Neutrophil (primary cell): ENCODE data around the gene ZNF614.

ENCODE experiments used
- H3K27ac ChIP-seq: fragments of 200-600 bp; sonication (generic); 2 replicates; pipeline ENCODE4 v1.5.1; 2016; ENCODE audit warnings: mild to moderate bottlenecking, moderate library complexity
- H3K27me3 ChIP-seq: fragments of 200-600 bp; sonication (generic); 2 replicates; pipeline ENCODE4 v1.6.0; 2016; ENCODE audit warnings: mild to moderate bottlenecking
- H3K36me3 ChIP-seq: fragments of 200-600 bp; sonication (generic); 2 replicates; pipeline ENCODE4 v1.5.1; 2017
- H3K4me1 ChIP-seq, 2 experiments: fragments of 200-600 bp in 1 of 2; sonication (generic) in 1 of 2; 1 replicate in 1 of 2; 2 replicates in 1 of 2; pipeline versions ENCODE4 v1.5.1 to v1.6.1; 2013 to 2016; ENCODE audit warnings: low read depth in 1 of 2, low read length in 1 of 2, mild to moderate bottlenecking in 1 of 2, moderate library complexity in 1 of 2; ENCODE audit not compliant: control insufficient read depth in 1 of 2, insufficient read depth in 1 of 2
- H3K4me3 ChIP-seq, 2 experiments: fragments of 200-600 bp in 1 of 2; sonication (generic) in 1 of 2; 1 replicate in 1 of 2; 2 replicates in 1 of 2; pipeline ENCODE4 v1.5.1; 2013 to 2016; ENCODE audit warnings: low read depth in 1 of 2, low read length in 1 of 2, mild to moderate bottlenecking in 1 of 2, moderate library complexity in 1 of 2
- H3K9me3 ChIP-seq: fragments of 200-600 bp; sonication (generic); 2 replicates; pipeline ENCODE4 v1.5.1; 2016
- TF ChIP-seq, protein P1 (sequence below): fragments of 200-600 bp; sonication (generic); IDR thresholded peaks from 2 replicates; pipeline ENCODE4 v1.5.1; 2016; ENCODE audit warnings: antibody characterized with exemption

The ZNF614 gene

DNA sequence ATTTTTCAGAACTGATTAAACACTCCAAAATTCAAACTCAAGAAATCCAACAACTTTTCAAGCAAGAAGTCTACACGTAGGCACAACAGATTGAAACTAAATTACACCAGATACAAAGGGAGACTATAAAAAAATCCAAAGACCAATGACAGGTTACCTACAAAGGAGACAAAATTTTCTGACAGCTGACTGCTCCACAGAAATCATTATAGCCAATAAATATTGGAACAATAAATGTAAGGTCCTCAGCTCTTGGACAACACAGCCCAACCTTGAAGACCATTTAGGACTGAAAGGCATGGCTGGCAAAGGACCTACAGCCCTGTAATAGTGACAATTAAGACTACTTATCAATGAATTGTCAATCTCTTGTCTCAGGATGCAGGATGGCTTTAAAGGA is 57.5 kb downstream of the ZNF614 start:
- no peak overlapping the region for H3K27ac ChIP-seq
- H3K9me3 ChIP-seq = peaks cover 95% of the 10 kb centered on the region
- no peaks in the 10 kb centered on the region for H3K4me1 ChIP-seq
- H3K36me3 ChIP-seq = peaks cover 77% of the 10 kb centered on the region
- TF ChIP-seq, protein P1, sequence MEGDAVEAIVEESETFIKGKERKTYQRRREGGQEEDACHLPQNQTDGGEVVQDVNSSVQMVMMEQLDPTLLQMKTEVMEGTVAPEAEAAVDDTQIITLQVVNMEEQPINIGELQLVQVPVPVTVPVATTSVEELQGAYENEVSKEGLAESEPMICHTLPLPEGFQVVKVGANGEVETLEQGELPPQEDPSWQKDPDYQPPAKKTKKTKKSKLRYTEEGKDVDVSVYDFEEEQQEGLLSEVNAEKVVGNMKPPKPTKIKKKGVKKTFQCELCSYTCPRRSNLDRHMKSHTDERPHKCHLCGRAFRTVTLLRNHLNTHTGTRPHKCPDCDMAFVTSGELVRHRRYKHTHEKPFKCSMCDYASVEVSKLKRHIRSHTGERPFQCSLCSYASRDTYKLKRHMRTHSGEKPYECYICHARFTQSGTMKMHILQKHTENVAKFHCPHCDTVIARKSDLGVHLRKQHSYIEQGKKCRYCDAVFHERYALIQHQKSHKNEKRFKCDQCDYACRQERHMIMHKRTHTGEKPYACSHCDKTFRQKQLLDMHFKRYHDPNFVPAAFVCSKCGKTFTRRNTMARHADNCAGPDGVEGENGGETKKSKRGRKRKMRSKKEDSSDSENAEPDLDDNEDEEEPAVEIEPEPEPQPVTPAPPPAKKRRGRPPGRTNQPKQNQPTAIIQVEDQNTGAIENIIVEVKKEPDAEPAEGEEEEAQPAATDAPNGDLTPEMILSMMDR = no peak
- no peaks in the 10 kb centered on the region for H3K27me3 ChIP-seq
- no peak overlapping the region for H3K4me3 ChIP-seq

DNA sequence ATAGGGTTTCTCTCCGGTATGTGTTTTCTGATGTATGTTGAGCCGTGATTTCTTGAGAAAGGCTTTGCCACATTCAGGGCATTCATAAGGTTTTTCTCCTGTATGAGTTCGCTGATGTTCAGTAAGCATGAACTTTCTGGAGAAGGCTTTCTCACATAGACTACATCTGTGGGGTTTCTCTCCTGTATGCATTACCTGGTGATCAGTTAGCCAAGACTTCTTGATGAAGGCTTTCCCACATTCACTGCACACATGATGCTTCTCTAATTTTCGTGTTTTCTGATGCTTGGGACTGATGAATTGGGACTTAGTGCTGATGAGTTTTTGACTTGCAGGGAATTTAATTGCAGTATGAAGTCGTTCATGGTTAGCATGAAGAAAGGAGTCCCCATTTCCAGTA is 62.6 kb downstream of the ZNF614 start:
- no peaks in the 10 kb centered on the region for H3K27me3 ChIP-seq
- peaks cover 63% of the 10 kb centered on the region for H3K9me3 ChIP-seq
- no peaks in the 10 kb centered on the region for H3K4me1 ChIP-seq
- H3K27ac ChIP-seq = no peak overlapping the region
- H3K4me3 ChIP-seq = no peak overlapping the region
- H3K36me3 ChIP-seq = peaks cover 51% of the 10 kb centered on the region
- TF ChIP-seq, protein P1 = no peak
